ENCODE measurements around the gene GMPS. TPM values are rescaled to one million over a fixed set of nuclear protein-coding genes. Genes with fewer than 3 reads are reported as not detected.
A peak's percentile ranks its signal among the peaks of the same experiment; 100 is the strongest.

GMPS gene
- total and polyA plus RNA-seq, 2 of the 13 experiments (the other 11 are each of a cell fraction or from before 2014, with no cell fraction given), result 29.6 to 85.5 TPM

- POLR2A ChIA-PET, result no interaction called here
These were observed 2.6 kb downstream of the GMPS start for GRCh38 chr3:155872904-155873646.

DNA sequence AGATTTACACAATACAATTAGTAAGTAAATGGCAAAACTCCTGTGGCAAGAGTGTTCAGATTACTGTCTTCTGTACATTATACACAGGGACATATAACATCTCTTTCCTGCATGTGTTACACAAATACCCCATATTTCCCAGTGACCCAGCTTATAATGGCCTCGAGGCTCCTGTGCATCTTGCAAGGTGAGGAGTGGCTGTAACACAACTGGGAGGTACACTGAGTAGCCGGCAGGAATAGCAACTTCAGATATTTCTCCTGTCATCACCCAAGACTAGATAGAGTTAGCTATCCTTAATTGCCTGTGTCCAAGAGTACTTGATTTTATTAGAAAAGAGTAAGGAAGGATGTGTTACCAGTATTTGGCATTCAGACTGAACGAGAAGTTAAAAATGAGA is 5.6 kb downstream of the GMPS start:
- Histone ChIP-seq H3K4me1 (ENCODE audit: insufficient read depth, low read length) (peaks cover 70% of the 10 kb centered on the region), H2AFZ (ENCODE audit: low read length) (no peak overlapping the region), H3K9me3 (ENCODE audit: low read length) (no peaks in the 10 kb centered on the region), H3K4me2 (ENCODE audit: low read depth, low read length) (no peak overlapping the region), H3K4me3 (replicated peaks in 1 of 3; ENCODE audit: insufficient read depth in 1 of 3, low read depth in 2 of 3, low read length in 3 of 3) (no peak overlapping the region), H3K79me2 (ENCODE audit: insufficient read depth, low read length) (peaks cover 95% of the 10 kb centered on the region), H3K36me3 (replicated peaks in 1 of 2; ENCODE audit: control insufficient read depth in 1 of 2, insufficient read depth in 2 of 2, low read length in 2 of 2) (no peaks in the 10 kb centered on the region), H4K20me1 (ENCODE audit: insufficient read depth, low read length) (peaks cover 17% of the 10 kb centered on the region; the same call in 1 of the 2 replicates), H3K9ac (ENCODE audit: insufficient read depth, low read depth, low read length) (no peak overlapping the region), H3K27ac (ENCODE audit: extremely low read length, insufficient read depth, low read length) (no peak overlapping the region), H3K27me3 (ENCODE audit: control insufficient read depth in 1 of 2, insufficient read depth in 2 of 2, low read length in 2 of 2) (no peaks in the 10 kb centered on the region)
- 82% methylated on average over 3 of the region's 3 CpGs for WGBS (ENCODE audit: low lambda C conversion rate)
- no peak for TF ChIP-seq ZNF318 (CRISPR knock-in tag; IDR thresholded peaks at IDR 0.05)
- DNase-seq (ENCODE audit: low spot score) (no peak), FAIRE-seq (no peak), ATAC-seq (no peak)
- in situ Hi-C loops (cut with HindIII; ENCODE audit: extremely low pct_ligation_motif_present, low pct_unique_long_range_greater_than_20kb), result no loop called here
- ChIA-PET POLR2A (no interaction called here), CTCF (ENCODE audit: low intra/inter-chr PET ratio, low total read pairs) (no interaction called here)
- intact Hi-C loops (cut with micrococcal nuclease; ENCODE audit: unreplicated experiment), result no loop called here
- no TSS peak for BruUV-seq (replicated peaks)

More at GRCh38 chr3:155872904-155873646, 2.6 kb downstream of the GMPS start:
- Histone ChIP-seq H3K4me3 (replicated peaks in 1 of 3; ENCODE audit: insufficient read depth in 1 of 3, low read depth in 2 of 3, low read length in 3 of 3) (peak overlapping the region in 2 of 3 experiments; percentile 98 to 99; a peak in 3 of 6 replicates), H4K20me1 (ENCODE audit: insufficient read depth, low read length) (peaks cover 15% of the 10 kb centered on the region; the same call in 1 of the 2 replicates), H3K4me1 (ENCODE audit: insufficient read depth, low read length) (peaks cover 66% of the 10 kb centered on the region), H3K79me2 (ENCODE audit: insufficient read depth, low read length) (peaks cover 73% of the 10 kb centered on the region), H3K27me3 (ENCODE audit: control insufficient read depth in 1 of 2, insufficient read depth in 2 of 2, low read length in 2 of 2) (no peaks in the 10 kb centered on the region; a peak in 1 of 5 replicates), H3K9ac (ENCODE audit: insufficient read depth, low read depth, low read length) (no peak overlapping the region), H3K27ac (ENCODE audit: extremely low read length, insufficient read depth, low read length) (no peak overlapping the region), H2AFZ (ENCODE audit: low read length) (no peak overlapping the region), H3K4me2 (ENCODE audit: low read depth, low read length) (peak overlapping the region; percentile 81), H3K9me3 (ENCODE audit: low read length) (no peaks in the 10 kb centered on the region), H3K36me3 (replicated peaks in 1 of 2; ENCODE audit: control insufficient read depth in 1 of 2, insufficient read depth in 2 of 2, low read length in 2 of 2) (no peaks in the 10 kb centered on the region)
- FAIRE-seq (no peak), ATAC-seq (no peak), DNase-seq (ENCODE audit: low spot score) (no peak)
- no TSS peak for BruUV-seq (replicated peaks)
- TF ChIP-seq, protein P1, sequence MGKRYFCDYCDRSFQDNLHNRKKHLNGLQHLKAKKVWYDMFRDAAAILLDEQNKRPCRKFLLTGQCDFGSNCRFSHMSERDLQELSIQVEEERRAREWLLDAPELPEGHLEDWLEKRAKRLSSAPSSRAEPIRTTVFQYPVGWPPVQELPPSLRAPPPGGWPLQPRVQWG (CRISPR knock-in tag; IDR thresholded peaks at IDR 0.05; ENCODE audit: borderline replicate concordance, low read depth), result no peak
- TF ChIP-seq NFE2L2 (IDR thresholded peaks at IDR 0.05; ENCODE audit: low read length), result no peak
- CTCF ChIA-PET (ENCODE audit: low intra/inter-chr PET ratio, low total read pairs), result no interaction called here
- 86% methylated on average over 8 of the region's 8 CpGs for WGBS (ENCODE audit: low lambda C conversion rate)
- intact Hi-C loops (cut with micrococcal nuclease; ENCODE audit: unreplicated experiment) (loop anchor here (1.0 to 5.0 kb wide), 2 partner anchors 39 to 161 kb away; no protein-coding TSS in a partner anchor), in situ Hi-C loops (cut with HindIII; ENCODE audit: extremely low pct_ligation_motif_present, low pct_unique_long_range_greater_than_20kb) (no loop called here)
